ENCODE measurements around the gene ZMIZ1. TPM values are rescaled to one million over a fixed set of nuclear protein-coding genes. Genes with fewer than 3 reads are reported as not detected.

ZMIZ1 gene
- total RNA-seq, 4 donors from 2014 or later: 58.1 to 87.4 (median 74.2) TPM

- intact Hi-C loops (cut with DNase I; ENCODE audit: low total_unique reads): no loop called here
- peak in 1 of 2 donors; percentile 82 for DNase-seq (ENCODE audit: low spot score in 2 of 2)
- WGBS, 2 donors: 87 to 89% methylated on average over 5 of the region's 5 CpGs
- no peak overlapping the region for H3K4me3 ChIP-seq (ENCODE audit: low read depth, poor library complexity, severe bottlenecking)
- TF ChIP-seq POLR2A (IDR thresholded peaks at IDR 0.05): no peak
- TF ChIP-seq CTCF (IDR thresholded peaks at IDR 0.05): no peak
These were observed 276.7 kb downstream of the ZMIZ1 start for GRCh38 chr10:79345241-79346011.

GRCh38 chr10:79346012-79346340 is 277.2 kb downstream of the ZMIZ1 start:
- TF ChIP-seq CTCF (IDR thresholded peaks at IDR 0.05) (no peak), POLR2A (IDR thresholded peaks at IDR 0.05) (no peak)
- WGBS, 2 donors: 100% methylated on average over 1 to 2 of the region's 2 CpGs
- no peak for DNase-seq (ENCODE audit: low spot score in 2 of 2)
- intact Hi-C loops (cut with DNase I; ENCODE audit: low total_unique reads): no loop called here
- no peak overlapping the region for H3K4me3 ChIP-seq (ENCODE audit: low read depth, poor library complexity, severe bottlenecking)

- DNase-seq (ENCODE audit: low spot score in 2 of 2): peak in 1 of 2 donors; percentile 84
- TF ChIP-seq CTCF (IDR thresholded peaks at IDR 0.05) (no peak), POLR2A (IDR thresholded peaks at IDR 0.05) (no peak)
- WGBS, 2 donors: 60% methylated on average over 11 to 12 of the region's 12 CpGs
- H3K4me3 ChIP-seq (ENCODE audit: low read depth, poor library complexity, severe bottlenecking): no peak overlapping the region
- intact Hi-C loops (cut with DNase I; ENCODE audit: low total_unique reads): no loop called here
These were observed 277.8 kb downstream of the ZMIZ1 start for GRCh38 chr10:79346388-79347225.

- intact Hi-C loops (cut with DNase I; ENCODE audit: low total_unique reads): no loop called here
- TF ChIP-seq POLR2A (IDR thresholded peaks at IDR 0.05) (peak in 1 of 2 donors; percentile 26), CTCF (IDR thresholded peaks at IDR 0.05) (peak in 2 of 3 donors; percentile 59 to 91)
- 0 to 1% methylated on average over 24 to 52 of the region's 77 CpGs for WGBS, 2 donors
- peak; percentile 91 to 99 for DNase-seq (ENCODE audit: low spot score in 2 of 2)
- peak within 1 kb of the TSS; percentile 86 for H3K4me3 ChIP-seq (ENCODE audit: low read depth, poor library complexity, severe bottlenecking)
These were observed 278.6 kb downstream of the ZMIZ1 start, which contains the start of gene PPIF for GRCh38 chr10:79347226-79347893. PPIF (plus strand) TSS chr10:79347469; CDS start chr10:79347549, 80 bp downstream.

GRCh38 chr10:79347894-79348639 is 279.3 kb downstream of the ZMIZ1 start:
- intact Hi-C loops (cut with DNase I; ENCODE audit: low total_unique reads): no loop called here
- peak; percentile 65 to 92 for DNase-seq (ENCODE audit: low spot score in 2 of 2)
- 6 to 8% methylated on average over 32 of the region's 34 CpGs for WGBS, 2 donors
- H3K4me3 ChIP-seq (ENCODE audit: low read depth, poor library complexity, severe bottlenecking): peak overlapping the region; percentile 86
- no peak for TF ChIP-seq CTCF (IDR thresholded peaks at IDR 0.05)
- TF ChIP-seq POLR2A (IDR thresholded peaks at IDR 0.05): no peak

Data from lower leg skin (tissue), 4 donors.